ENCODE data around the gene AKIRIN1. TPM values are rescaled to one million over a fixed set of nuclear protein-coding genes. Genes with fewer than 3 reads are reported as not detected.

The AKIRIN1 gene
- polyA plus RNA-seq (2013, experiment 1 of 2) = 66.1 TPM
- 68.3 TPM for polyA plus RNA-seq (2013, experiment 2 of 2)

- Histone ChIP-seq H3K27me3 (ENCODE audit: control insufficient read depth in 1 of 2, insufficient read depth in 1 of 2, low read length in 2 of 2) (no peaks in the 10 kb centered on the region), H2BK120ac (ENCODE audit: low read depth, low read length) (peak within 1 kb of the TSS; percentile 92), H3K79me1 (replicated peaks; ENCODE audit: low read length, poor library complexity, severe bottlenecking) (peaks cover 3% of the 10 kb centered on the region), H2BK12ac (ENCODE audit: low read length in 2 of 2) (no peak within 1 kb of the TSS), H3K9ac (ENCODE audit: low read length) (peak within 1 kb of the TSS; percentile 96), H2BK15ac (ENCODE audit: low read depth, poor library complexity, severe bottlenecking) (peak within 1 kb of the TSS; percentile 96), H3K14ac (ENCODE audit: low read length in 2 of 2) (no peak within 1 kb of the TSS), H3K9me3 (ENCODE audit: control insufficient read depth, low read length) (no peaks in the 10 kb centered on the region), H3K4me3 (ENCODE audit: insufficient read depth in 1 of 2, low read depth in 1 of 2, low read length in 2 of 2) (peak within 1 kb of the TSS; percentile 98 to 99), H4K91ac (ENCODE audit: low read length) (peak within 1 kb of the TSS; percentile 97), H2AK5ac (ENCODE audit: low read length, severe bottlenecking) (peak within 1 kb of the TSS; percentile 91), H3K4ac (ENCODE audit: low read depth in 1 of 2, low read length in 2 of 2) (peak within 1 kb of the TSS; percentile 94 to 96), H2BK5ac (ENCODE audit: low read depth, low read length, poor library complexity, severe bottlenecking) (peak within 1 kb of the TSS; percentile 96), H2AFZ (ENCODE audit: low read depth, low read length) (peak within 1 kb of the TSS; percentile 51), H3K36me3 (ENCODE audit: control insufficient read depth in 1 of 2, insufficient read depth in 2 of 2, low read depth in 1 of 2, low read length in 2 of 2) (peaks cover 14 to 17% of the 10 kb centered on the region in 2 experiments), H3K4me2 (ENCODE audit: low read length, poor library complexity, severe bottlenecking) (peak within 1 kb of the TSS; percentile 74), H3K18ac (ENCODE audit: low read depth in 1 of 2, low read length in 2 of 2) (peak within 1 kb of the TSS; percentile 96 to 97), H4K8ac (ENCODE audit: low read length) (peak within 1 kb of the TSS; percentile 95), H3K4me1 (ENCODE audit: control insufficient read depth, insufficient read depth, low read depth, low read length) (peaks cover 9% of the 10 kb centered on the region), H3K23ac (ENCODE audit: low read length in 2 of 2) (peak within 1 kb of the TSS in 1 of 2 experiments; percentile 99), H3K27ac (ENCODE audit: low read length, poor library complexity, severe bottlenecking) (peak within 1 kb of the TSS; percentile 18)
- peak; percentile 96 for DNase-seq
- under 1% methylated on average over 57 of the region's 76 CpGs for WGBS
Observed at GRCh38 chr1:38990738-38991637, at the start of gene AKIRIN1. Gene AKIRIN1, plus strand, starts transcription at chr1:38991276. Its CDS starts 105 bp downstream, at chr1:38991381.

- no peak within 1 kb of the TSS for H4K91ac ChIP-seq (ENCODE audit: low read length)
- no peaks in the 10 kb centered on the region for H3K79me1 ChIP-seq (replicated peaks; ENCODE audit: low read length, poor library complexity, severe bottlenecking)
- H3K4me3 ChIP-seq (ENCODE audit: insufficient read depth in 1 of 2, low read depth in 1 of 2, low read length in 2 of 2) = peak within 1 kb of the TSS in 1 of 2 experiments; percentile 80
- H3K14ac ChIP-seq (ENCODE audit: low read length in 2 of 2) = peak within 1 kb of the TSS in 1 of 2 experiments; percentile 41
- no peak within 1 kb of the TSS for H2AK5ac ChIP-seq (ENCODE audit: low read length, severe bottlenecking)
- H3K23ac ChIP-seq (ENCODE audit: low read length in 2 of 2) = no peak within 1 kb of the TSS
- peaks cover 0 to 3% of the 10 kb centered on the region in 2 experiments for H3K27me3 ChIP-seq (ENCODE audit: control insufficient read depth in 1 of 2, insufficient read depth in 1 of 2, low read length in 2 of 2)
- H3K27ac ChIP-seq (ENCODE audit: low read length, poor library complexity, severe bottlenecking) = no peak within 1 kb of the TSS
- H3K4ac ChIP-seq (ENCODE audit: low read depth in 1 of 2, low read length in 2 of 2) = no peak within 1 kb of the TSS
- no peak within 1 kb of the TSS for H2BK15ac ChIP-seq (ENCODE audit: low read depth, poor library complexity, severe bottlenecking)
- H3K18ac ChIP-seq (ENCODE audit: low read depth in 1 of 2, low read length in 2 of 2) = no peak within 1 kb of the TSS
- H4K8ac ChIP-seq (ENCODE audit: low read length) = no peak within 1 kb of the TSS
- H3K36me3 ChIP-seq (ENCODE audit: control insufficient read depth in 1 of 2, insufficient read depth in 2 of 2, low read depth in 1 of 2, low read length in 2 of 2) = no peaks in the 10 kb centered on the region
- no peaks in the 10 kb centered on the region for H3K4me1 ChIP-seq (ENCODE audit: control insufficient read depth, insufficient read depth, low read depth, low read length)
- H2BK12ac ChIP-seq (ENCODE audit: low read length in 2 of 2) = no peak within 1 kb of the TSS
- no peak within 1 kb of the TSS for H3K4me2 ChIP-seq (ENCODE audit: low read length, poor library complexity, severe bottlenecking)
- no peak within 1 kb of the TSS for H2BK120ac ChIP-seq (ENCODE audit: low read depth, low read length)
- H3K9me3 ChIP-seq (ENCODE audit: control insufficient read depth, low read length) = no peaks in the 10 kb centered on the region
- DNase-seq = no peak
- H3K9ac ChIP-seq (ENCODE audit: low read length) = peak within 1 kb of the TSS; percentile 78
- WGBS = 76% methylated on average over 14 of the region's 14 CpGs
- no peak within 1 kb of the TSS for H2BK5ac ChIP-seq (ENCODE audit: low read depth, low read length, poor library complexity, severe bottlenecking)
- no peak within 1 kb of the TSS for H2AFZ ChIP-seq (ENCODE audit: low read depth, low read length)
Observed at GRCh38 chr1:38941527-38942019, 49.5 kb upstream of the AKIRIN1 start, which contains the start of gene RHBDL2. Gene RHBDL2, minus strand, starts transcription at chr1:38941830. Its CDS starts 22,618 bp downstream, at chr1:38919212.

GRCh38 chr1:38942664-38943428 lies 48.2 kb upstream of the AKIRIN1 start:
- WGBS = 93% methylated on average over 10 of the region's 10 CpGs
- Histone ChIP-seq H4K91ac (ENCODE audit: low read length) (no peak overlapping the region), H3K27ac (ENCODE audit: low read length, poor library complexity, severe bottlenecking) (no peak overlapping the region)

More at GRCh38 chr1:38942664-38943428, 48.2 kb upstream of the AKIRIN1 start:
- Histone ChIP-seq H4K8ac (ENCODE audit: low read length) (no peak overlapping the region), H3K4me3 (ENCODE audit: insufficient read depth in 1 of 2, low read depth in 1 of 2, low read length in 2 of 2) (no peak overlapping the region), H3K4me2 (ENCODE audit: low read length, poor library complexity, severe bottlenecking) (no peak overlapping the region), H2BK5ac (ENCODE audit: low read depth, low read length, poor library complexity, severe bottlenecking) (no peak overlapping the region), H3K4ac (ENCODE audit: low read depth in 1 of 2, low read length in 2 of 2) (no peak overlapping the region), H3K36me3 (ENCODE audit: control insufficient read depth in 1 of 2, insufficient read depth in 2 of 2, low read depth in 1 of 2, low read length in 2 of 2) (no peaks in the 10 kb centered on the region), H3K14ac (ENCODE audit: low read length in 2 of 2) (no peak overlapping the region), H2BK15ac (ENCODE audit: low read depth, poor library complexity, severe bottlenecking) (no peak overlapping the region), H3K27me3 (ENCODE audit: control insufficient read depth in 1 of 2, insufficient read depth in 1 of 2, low read length in 2 of 2) (peaks cover 0 to 3% of the 10 kb centered on the region in 2 experiments), H3K79me1 (replicated peaks; ENCODE audit: low read length, poor library complexity, severe bottlenecking) (no peaks in the 10 kb centered on the region), H2AK5ac (ENCODE audit: low read length, severe bottlenecking) (no peak overlapping the region), H3K9ac (ENCODE audit: low read length) (no peak overlapping the region), H2BK120ac (ENCODE audit: low read depth, low read length) (no peak overlapping the region), H3K4me1 (ENCODE audit: control insufficient read depth, insufficient read depth, low read depth, low read length) (no peaks in the 10 kb centered on the region), H3K23ac (ENCODE audit: low read length in 2 of 2) (no peak overlapping the region), H3K18ac (ENCODE audit: low read depth in 1 of 2, low read length in 2 of 2) (no peak overlapping the region), H2AFZ (ENCODE audit: low read depth, low read length) (no peak overlapping the region), H3K9me3 (ENCODE audit: control insufficient read depth, low read length) (no peaks in the 10 kb centered on the region), H2BK12ac (ENCODE audit: low read length in 2 of 2) (no peak overlapping the region)
- no peak for DNase-seq

Data from mesenchymal stem cell (in vitro differentiated cells and primary cell).